HEK293 (cell line): ENCODE results near the gene CSNK1G1.

Source experiments
- BCL11B ChIP-seq: fragments of 450-650 bp; formaldehyde crosslinking; IDR thresholded peaks from 2 replicates; pipeline ENCODE4 v1.5.1; 2016; ENCODE audit warnings: low read depth, missing biosample characterization, missing genetic modification characterization
- MZF1 ChIP-seq: fragments of 450-650 bp; formaldehyde crosslinking; IDR thresholded peaks from 2 replicates; pipeline ENCODE4 v1.5.1; 2017; ENCODE audit warnings: missing biosample characterization, missing genetic modification characterization, borderline replicate concordance
- RBAK ChIP-seq: fragments of 450-650 bp; formaldehyde crosslinking; IDR thresholded peaks from 2 replicates; pipeline ENCODE4 v1.5.1; 2016; ENCODE audit warnings: missing biosample characterization, missing genetic modification characterization
- REPIN1 ChIP-seq: fragments of 450-650 bp; formaldehyde crosslinking; IDR thresholded peaks from 2 replicates; pipeline ENCODE4 v1.5.1; 2017; ENCODE audit warnings: missing biosample characterization, missing genetic modification characterization, low read depth
- SETDB1 ChIP-seq: IDR thresholded peaks from one replicate; pipeline ENCODE4 v1.6.1; 2017; ENCODE audit warnings: mild to moderate bottlenecking, low read length, moderate library complexity, mixed read lengths; ENCODE audit not compliant: insufficient read length
- SP3 ChIP-seq: fragments of 450-650 bp; formaldehyde crosslinking; IDR thresholded peaks from 2 replicates; pipeline ENCODE4 v1.5.1; 2016; ENCODE audit warnings: missing biosample characterization, missing genetic modification characterization
- ZNF155 ChIP-seq: fragments of 450-650 bp; formaldehyde crosslinking; IDR thresholded peaks from 2 replicates; pipeline ENCODE4 v1.5.1; 2016; ENCODE audit warnings: missing biosample characterization, missing genetic modification characterization
- ZNF350 ChIP-seq: fragments of 450-650 bp; formaldehyde crosslinking; IDR thresholded peaks from 2 replicates; pipeline ENCODE4 v1.5.0; 2017; ENCODE audit warnings: missing biosample characterization, mild to moderate bottlenecking, missing genetic modification characterization
- ZNF501 ChIP-seq: fragments of 450-650 bp; formaldehyde crosslinking; IDR thresholded peaks from 2 replicates; pipeline ENCODE4 v1.5.1; 2016; ENCODE audit warnings: missing biosample characterization, missing genetic modification characterization
- ZNF660 ChIP-seq: fragments of 450-650 bp; IDR thresholded peaks from 2 replicates; pipeline ENCODE4 v1.5.1; 2018; ENCODE audit warnings: missing biosample characterization, mild to moderate bottlenecking, missing genetic modification characterization
- TF ChIP-seq, protein P1 (sequence below): fragments of 450-650 bp; formaldehyde crosslinking; IDR thresholded peaks from 2 replicates; pipeline ENCODE4 v1.5.1; 2016; ENCODE audit warnings: missing biosample characterization, missing genetic modification characterization
- TF ChIP-seq, protein P2 (sequence below): fragments of 450-650 bp; formaldehyde crosslinking; IDR thresholded peaks from 2 replicates; pipeline ENCODE4 v1.5.1; 2016; ENCODE audit warnings: missing biosample characterization, missing genetic modification characterization
- TF ChIP-seq, protein P3 (sequence below): fragments of 450-650 bp; formaldehyde crosslinking; IDR thresholded peaks from 2 replicates; pipeline ENCODE4 v1.5.1; 2016; ENCODE audit warnings: missing biosample characterization, missing genetic modification characterization
- TF ChIP-seq, protein P4 (sequence below): fragments of 450-650 bp; formaldehyde crosslinking; IDR thresholded peaks from 2 replicates; pipeline ENCODE4 v1.5.1; 2016; ENCODE audit warnings: missing biosample characterization, missing genetic modification characterization

DNA sequence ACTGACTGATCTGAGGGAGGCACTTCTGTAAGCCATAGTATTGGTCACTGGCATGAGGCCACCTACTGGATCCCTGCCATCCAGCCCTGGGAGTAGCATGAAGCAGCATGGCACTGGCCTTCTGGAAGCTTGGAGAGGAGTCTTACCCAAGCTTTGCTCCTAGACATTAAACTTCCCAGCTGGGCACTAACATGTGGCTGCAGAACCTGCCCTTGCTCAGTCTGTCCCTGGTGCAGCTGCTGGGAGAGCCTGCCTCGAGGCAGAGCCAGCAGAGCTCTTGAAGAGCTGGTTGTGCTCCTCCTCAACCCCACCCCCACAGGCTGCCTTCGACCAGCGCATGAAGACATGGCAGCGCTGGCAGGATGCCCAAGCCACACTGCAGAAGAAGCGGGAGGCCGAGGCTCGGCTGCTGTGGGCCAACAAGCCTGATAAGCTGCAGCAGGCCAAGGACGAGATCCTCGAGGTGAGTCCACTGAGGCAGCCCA, 221.6 kb downstream of the CSNK1G1 start:
- TF ChIP-seq, protein P1, sequence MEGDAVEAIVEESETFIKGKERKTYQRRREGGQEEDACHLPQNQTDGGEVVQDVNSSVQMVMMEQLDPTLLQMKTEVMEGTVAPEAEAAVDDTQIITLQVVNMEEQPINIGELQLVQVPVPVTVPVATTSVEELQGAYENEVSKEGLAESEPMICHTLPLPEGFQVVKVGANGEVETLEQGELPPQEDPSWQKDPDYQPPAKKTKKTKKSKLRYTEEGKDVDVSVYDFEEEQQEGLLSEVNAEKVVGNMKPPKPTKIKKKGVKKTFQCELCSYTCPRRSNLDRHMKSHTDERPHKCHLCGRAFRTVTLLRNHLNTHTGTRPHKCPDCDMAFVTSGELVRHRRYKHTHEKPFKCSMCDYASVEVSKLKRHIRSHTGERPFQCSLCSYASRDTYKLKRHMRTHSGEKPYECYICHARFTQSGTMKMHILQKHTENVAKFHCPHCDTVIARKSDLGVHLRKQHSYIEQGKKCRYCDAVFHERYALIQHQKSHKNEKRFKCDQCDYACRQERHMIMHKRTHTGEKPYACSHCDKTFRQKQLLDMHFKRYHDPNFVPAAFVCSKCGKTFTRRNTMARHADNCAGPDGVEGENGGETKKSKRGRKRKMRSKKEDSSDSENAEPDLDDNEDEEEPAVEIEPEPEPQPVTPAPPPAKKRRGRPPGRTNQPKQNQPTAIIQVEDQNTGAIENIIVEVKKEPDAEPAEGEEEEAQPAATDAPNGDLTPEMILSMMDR, result no peak
- no peak for TF ChIP-seq ZNF155 (tag by site-specific recombination)
- TF ChIP-seq MZF1 (tag by site-specific recombination), result no peak
- no peak for TF ChIP-seq ZNF350 (tag by site-specific recombination)
- TF ChIP-seq, protein P2, sequence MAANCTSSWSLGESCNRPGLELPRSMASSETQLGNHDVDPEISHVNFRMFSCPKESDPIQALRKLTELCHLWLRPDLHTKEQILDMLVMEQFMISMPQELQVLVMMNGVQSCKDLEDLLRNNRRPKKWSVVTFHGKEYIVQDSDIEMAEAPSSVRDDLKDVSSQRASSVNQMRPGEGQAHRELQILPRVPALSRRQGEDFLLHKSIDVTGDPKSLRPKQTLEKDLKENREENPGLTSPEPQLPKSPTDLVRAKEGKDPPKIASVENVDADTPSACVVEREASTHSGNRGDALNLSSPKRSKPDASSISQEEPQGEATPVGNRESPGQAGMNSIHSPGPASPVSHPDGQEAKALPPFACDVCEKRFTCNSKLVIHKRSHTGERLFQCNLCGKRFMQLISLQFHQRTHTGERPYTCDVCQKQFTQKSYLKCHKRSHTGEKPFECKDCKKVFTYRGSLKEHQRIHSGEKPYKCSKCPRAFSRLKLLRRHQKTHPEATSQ (tag by site-specific recombination), result no peak
- TF ChIP-seq ZNF501 (tag by site-specific recombination), result no peak
- TF ChIP-seq, protein P3, sequence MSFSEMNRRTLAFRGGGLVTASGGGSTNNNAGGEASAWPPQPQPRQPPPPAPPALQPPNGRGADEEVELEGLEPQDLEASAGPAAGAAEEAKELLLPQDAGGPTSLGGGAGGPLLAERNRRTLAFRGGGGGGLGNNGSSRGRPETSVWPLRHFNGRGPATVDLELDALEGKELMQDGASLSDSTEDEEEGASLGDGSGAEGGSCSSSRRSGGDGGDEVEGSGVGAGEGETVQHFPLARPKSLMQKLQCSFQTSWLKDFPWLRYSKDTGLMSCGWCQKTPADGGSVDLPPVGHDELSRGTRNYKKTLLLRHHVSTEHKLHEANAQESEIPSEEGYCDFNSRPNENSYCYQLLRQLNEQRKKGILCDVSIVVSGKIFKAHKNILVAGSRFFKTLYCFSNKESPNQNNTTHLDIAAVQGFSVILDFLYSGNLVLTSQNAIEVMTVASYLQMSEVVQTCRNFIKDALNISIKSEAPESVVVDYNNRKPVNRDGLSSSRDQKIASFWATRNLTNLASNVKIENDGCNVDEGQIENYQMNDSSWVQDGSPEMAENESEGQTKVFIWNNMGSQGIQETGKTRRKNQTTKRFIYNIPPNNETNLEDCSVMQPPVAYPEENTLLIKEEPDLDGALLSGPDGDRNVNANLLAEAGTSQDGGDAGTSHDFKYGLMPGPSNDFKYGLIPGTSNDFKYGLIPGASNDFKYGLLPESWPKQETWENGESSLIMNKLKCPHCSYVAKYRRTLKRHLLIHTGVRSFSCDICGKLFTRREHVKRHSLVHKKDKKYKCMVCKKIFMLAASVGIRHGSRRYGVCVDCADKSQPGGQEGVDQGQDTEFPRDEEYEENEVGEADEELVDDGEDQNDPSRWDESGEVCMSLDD (tag by site-specific recombination), result no peak
- no peak for TF ChIP-seq REPIN1
- no peak for TF ChIP-seq ZNF660
- no peak for TF ChIP-seq SETDB1
- TF ChIP-seq SP3, result no peak
- TF ChIP-seq, protein P4, sequence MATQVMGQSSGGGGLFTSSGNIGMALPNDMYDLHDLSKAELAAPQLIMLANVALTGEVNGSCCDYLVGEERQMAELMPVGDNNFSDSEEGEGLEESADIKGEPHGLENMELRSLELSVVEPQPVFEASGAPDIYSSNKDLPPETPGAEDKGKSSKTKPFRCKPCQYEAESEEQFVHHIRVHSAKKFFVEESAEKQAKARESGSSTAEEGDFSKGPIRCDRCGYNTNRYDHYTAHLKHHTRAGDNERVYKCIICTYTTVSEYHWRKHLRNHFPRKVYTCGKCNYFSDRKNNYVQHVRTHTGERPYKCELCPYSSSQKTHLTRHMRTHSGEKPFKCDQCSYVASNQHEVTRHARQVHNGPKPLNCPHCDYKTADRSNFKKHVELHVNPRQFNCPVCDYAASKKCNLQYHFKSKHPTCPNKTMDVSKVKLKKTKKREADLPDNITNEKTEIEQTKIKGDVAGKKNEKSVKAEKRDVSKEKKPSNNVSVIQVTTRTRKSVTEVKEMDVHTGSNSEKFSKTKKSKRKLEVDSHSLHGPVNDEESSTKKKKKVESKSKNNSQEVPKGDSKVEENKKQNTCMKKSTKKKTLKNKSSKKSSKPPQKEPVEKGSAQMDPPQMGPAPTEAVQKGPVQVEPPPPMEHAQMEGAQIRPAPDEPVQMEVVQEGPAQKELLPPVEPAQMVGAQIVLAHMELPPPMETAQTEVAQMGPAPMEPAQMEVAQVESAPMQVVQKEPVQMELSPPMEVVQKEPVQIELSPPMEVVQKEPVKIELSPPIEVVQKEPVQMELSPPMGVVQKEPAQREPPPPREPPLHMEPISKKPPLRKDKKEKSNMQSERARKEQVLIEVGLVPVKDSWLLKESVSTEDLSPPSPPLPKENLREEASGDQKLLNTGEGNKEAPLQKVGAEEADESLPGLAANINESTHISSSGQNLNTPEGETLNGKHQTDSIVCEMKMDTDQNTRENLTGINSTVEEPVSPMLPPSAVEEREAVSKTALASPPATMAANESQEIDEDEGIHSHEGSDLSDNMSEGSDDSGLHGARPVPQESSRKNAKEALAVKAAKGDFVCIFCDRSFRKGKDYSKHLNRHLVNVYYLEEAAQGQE (tag by site-specific recombination), result no peak
- TF ChIP-seq RBAK, result no peak
- no peak for TF ChIP-seq BCL11B (tag by site-specific recombination)
